Colonic mucosa (tissue), 4 donors: ENCODE data around the gene PLB1. TPM values are rescaled to one million over a fixed set of nuclear protein-coding genes. Genes with fewer than 3 reads are reported as not detected.

Experiments
- DNase-seq: peaks from one replicate; pipeline ENCODE4 v3.0.0-alpha.2; 2020
- H3K27ac ChIP-seq: fragments of 200-600 bp; one replicate; pipeline ENCODE4 v1.8.0; 2021
- H3K27me3 ChIP-seq: fragments of 200-600 bp; one replicate; pipeline ENCODE4 v1.8.0; 2021
- H3K36me3 ChIP-seq: fragments of 200-600 bp; one replicate; pipeline ENCODE4 v1.8.0; 2021
- H3K4me1 ChIP-seq: fragments of 200-600 bp; one replicate; pipeline ENCODE4 v1.8.0; 2021; ENCODE audit warnings: mild to moderate bottlenecking
- H3K4me3 ChIP-seq: fragments of 200-600 bp; one replicate; pipeline ENCODE4 v1.8.0; 2021
- H3K9ac ChIP-seq, 2 donors: one replicate each; pipeline ENCODE4 v1.7.0; 2013; ENCODE audit warnings: control low read depth in 2 of 2, low read depth in 2 of 2, low read length in 2 of 2
- H3K9me3 ChIP-seq: fragments of 200-600 bp; one replicate; pipeline ENCODE4 v1.8.0; 2021
- CTCF ChIP-seq: fragments of 200-600 bp; IDR thresholded peaks from one replicate; pipeline ENCODE4 v1.8.0; 2022; ENCODE audit warnings: antibody characterized with exemption, mild to moderate bottlenecking
- intact Hi-C: fragments of 100-400 bp; cut with DNase I; formaldehyde crosslinking; loops from one replicate; pipeline ENCODE4 v1.14.1; 2022
- total RNA-seq, 2 donors: library from RNA; stranded (reverse); fragmentation: NEBNext Ultra II Directional in 1 of 2; extraction: Animal tissue kit (Norgen Biotek cat#: 25700) in 1 of 2; gene quantifications; one replicate each; pipeline ENCODE4 v1.2.1, GENCODE V29; 2021
- donor health status: healthy.
- donor health status: DM: no; HTN: no; CAD: no.
- donor health status: DM: no; HTN: no; CAD: no.

PLB1 gene
- total RNA-seq, 2 donors from 2014 or later, result 1.3 to 3.0 TPM

GRCh38 chr2:28448793-28449100, 47.1 kb upstream of the PLB1 start:
- Histone ChIP-seq H3K4me1 (no peaks in the 10 kb centered on the region), H3K4me3 (no peak overlapping the region), H3K9ac (no peak overlapping the region), H3K36me3 (no peaks in the 10 kb centered on the region), H3K27me3 (no peaks in the 10 kb centered on the region), H3K27ac (no peak overlapping the region), H3K9me3 (no peaks in the 10 kb centered on the region)
- TF ChIP-seq CTCF, result no peak
- DNase-seq, result no peak
- intact Hi-C loops, result no loop called here

DNA sequence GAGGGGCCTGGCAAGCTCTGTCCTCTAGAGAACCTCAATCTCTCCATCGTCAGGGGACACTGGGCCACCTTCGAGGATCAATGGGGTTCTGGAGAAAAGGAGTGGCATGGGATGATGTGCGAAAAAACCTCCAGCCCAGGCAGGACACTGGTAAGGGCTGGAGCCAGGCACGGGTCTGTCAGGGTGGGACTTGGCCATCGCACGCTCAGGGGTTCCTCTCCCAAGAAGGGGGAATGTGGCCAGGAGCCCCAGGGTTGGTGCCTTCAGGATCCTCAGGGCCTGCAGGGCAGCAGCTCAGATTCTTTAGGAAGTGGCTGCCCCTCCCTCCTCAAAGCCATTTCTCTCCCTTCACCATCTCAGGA, 46.8 kb upstream of the PLB1 start:
- Histone ChIP-seq H3K9ac (no peak overlapping the region), H3K4me1 (no peaks in the 10 kb centered on the region), H3K36me3 (no peaks in the 10 kb centered on the region), H3K4me3 (no peak overlapping the region), H3K27me3 (no peaks in the 10 kb centered on the region), H3K9me3 (no peaks in the 10 kb centered on the region), H3K27ac (no peak overlapping the region)
- intact Hi-C loops, result no loop called here
- no peak for TF ChIP-seq CTCF
- no peak for DNase-seq

DNA sequence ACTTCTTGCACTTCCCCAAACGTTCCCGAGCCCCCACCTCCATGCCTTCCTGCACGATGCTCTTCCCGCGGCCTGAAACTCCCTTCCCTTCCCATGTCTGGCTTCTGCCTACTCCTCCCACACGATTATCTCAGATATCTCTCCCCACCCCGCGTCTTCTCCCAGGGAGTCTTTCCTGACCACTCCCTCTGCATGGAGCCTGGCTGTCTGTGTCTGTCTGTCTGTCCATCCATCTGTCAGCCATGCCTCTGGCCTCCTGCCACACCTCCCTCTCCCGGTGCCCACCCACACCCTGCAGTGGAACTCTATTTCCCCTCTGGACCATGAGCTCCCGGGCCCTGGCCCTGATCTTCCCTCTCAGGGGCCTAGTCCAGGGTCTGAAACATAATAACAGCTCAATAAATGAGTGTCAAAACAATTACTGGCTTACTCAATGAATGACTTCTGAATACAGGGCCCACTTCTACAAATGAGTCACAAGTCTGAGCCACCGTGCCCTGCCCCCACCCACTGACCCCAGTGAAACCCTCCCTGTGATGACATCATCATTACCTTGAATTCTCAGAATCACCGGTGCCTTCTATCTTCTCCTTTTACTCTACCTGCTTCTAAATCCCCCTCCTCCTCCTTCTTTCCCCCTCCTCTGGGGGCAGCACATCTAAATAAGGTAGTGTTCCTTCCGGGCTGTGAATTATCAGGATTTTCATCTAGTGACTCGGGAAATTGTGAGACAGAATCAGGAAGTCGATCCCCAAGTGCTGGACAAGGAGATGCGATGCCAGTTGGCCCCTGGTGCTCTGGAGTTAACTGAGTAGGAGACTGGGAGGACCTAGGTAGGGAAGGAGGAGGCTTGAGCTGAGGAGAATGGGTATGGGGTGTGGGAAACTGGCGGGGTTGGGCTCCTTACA, 46.1 kb upstream of the PLB1 start:
- intact Hi-C loops, result loop anchor here (5.0 kb wide), 3 partner anchors 52 to 747 kb away; no protein-coding TSS in a partner anchor
- Histone ChIP-seq H3K27ac (no peak overlapping the region), H3K9me3 (no peaks in the 10 kb centered on the region), H3K4me3 (no peak overlapping the region), H3K4me1 (no peaks in the 10 kb centered on the region), H3K9ac (no peak overlapping the region), H3K27me3 (no peaks in the 10 kb centered on the region), H3K36me3 (no peaks in the 10 kb centered on the region)
- no peak for DNase-seq
- no peak for TF ChIP-seq CTCF

DNA sequence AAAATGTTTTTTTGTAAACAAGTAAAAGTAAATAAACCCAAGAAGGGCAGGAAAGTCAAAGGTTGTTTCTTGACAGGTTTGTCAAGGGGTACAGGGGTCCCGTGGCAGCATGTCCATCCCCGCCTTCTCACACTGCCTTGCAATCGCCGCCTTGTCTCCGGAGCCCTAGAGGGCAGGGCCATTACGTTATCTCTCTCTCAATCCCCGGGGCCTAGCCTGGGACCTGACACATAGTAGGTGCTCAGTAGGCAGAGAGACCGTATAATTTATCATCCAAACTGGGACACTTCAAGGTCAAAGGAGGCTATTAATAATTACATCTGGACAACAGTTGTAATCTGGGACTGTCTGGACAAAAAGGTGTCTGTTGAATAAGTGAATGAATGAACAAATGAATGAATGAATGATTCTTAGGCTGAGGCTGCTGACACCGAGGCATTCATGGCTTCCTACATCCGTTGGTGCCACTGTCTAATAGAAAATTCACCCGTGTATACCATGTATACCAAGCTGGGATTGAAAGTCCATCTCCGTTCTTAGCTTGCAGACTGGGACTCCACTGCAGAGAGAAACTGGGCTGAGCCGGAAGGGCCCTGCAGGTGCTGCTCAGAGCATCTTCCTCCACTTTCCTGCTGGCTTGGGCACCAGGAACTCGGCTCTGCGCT, 44.8 kb upstream of the PLB1 start:
- H3K4me1 ChIP-seq, result no peaks in the 10 kb centered on the region
- no peak overlapping the region for H3K4me3 ChIP-seq
- no peak for TF ChIP-seq CTCF
- intact Hi-C loops, result loop anchor here (5.0 kb wide), 3 partner anchors 54 to 749 kb away; no protein-coding TSS in a partner anchor
- no peak overlapping the region for H3K27ac ChIP-seq
- no peak overlapping the region for H3K9ac ChIP-seq
- no peaks in the 10 kb centered on the region for H3K27me3 ChIP-seq
- no peak for DNase-seq
- H3K9me3 ChIP-seq, result no peaks in the 10 kb centered on the region
- no peaks in the 10 kb centered on the region for H3K36me3 ChIP-seq

GRCh38 chr2:28451793-28452533, 43.9 kb upstream of the PLB1 start:
- no peaks in the 10 kb centered on the region for H3K9me3 ChIP-seq
- TF ChIP-seq CTCF, result no peak
- no peaks in the 10 kb centered on the region for H3K4me1 ChIP-seq
- no peak overlapping the region for H3K4me3 ChIP-seq
- no peak overlapping the region for H3K27ac ChIP-seq
- DNase-seq, result no peak
- no peaks in the 10 kb centered on the region for H3K36me3 ChIP-seq
- no peak overlapping the region for H3K9ac ChIP-seq
- intact Hi-C loops, result loop anchor here (5.0 kb wide), 3 partner anchors 55 to 750 kb away; no protein-coding TSS in a partner anchor
- no peaks in the 10 kb centered on the region for H3K27me3 ChIP-seq
